NCI-H1092 (cell line): Measurements from ENCODE around the gene ZC3H18.

Experiments
- DNase-seq: peaks from one replicate; lab custom pipeline; 2025; lab: John Stamatoyannopoulos, UW

Gene ZC3H18

GRCh38 chr16:88569985-88570690 is at the start of gene ZC3H18:
TSS of gene ZC3H18 (plus strand) at chr16:88570403. CDS start at chr16:88577124, 6,721 bp downstream.
- peak; percentile 93 for DNase-seq

GRCh38 chr16:88521674-88522073 is 48.5 kb upstream of the ZC3H18 start:
- no peak for DNase-seq

- DNase-seq, result no peak
Observed at GRCh38 chr16:88522276-88522949, 47.8 kb upstream of the ZC3H18 start.

GRCh38 chr16:88523309-88524161 is 46.7 kb upstream of the ZC3H18 start:
- DNase-seq, result no peak

GRCh38 chr16:88524274-88524972 is 45.8 kb upstream of the ZC3H18 start:
- no peak for DNase-seq

GRCh38 chr16:88524973-88525662 is 45.1 kb upstream of the ZC3H18 start:
- DNase-seq, result no peak

GRCh38 chr16:88525663-88525990 is 44.6 kb upstream of the ZC3H18 start:
- DNase-seq, result no peak

GRCh38 chr16:88526008-88526905 is 43.9 kb upstream of the ZC3H18 start:
- DNase-seq, result no peak

GRCh38 chr16:88526906-88527185 is 43.4 kb upstream of the ZC3H18 start:
- no peak for DNase-seq

- DNase-seq, result peak; percentile 32
Observed at GRCh38 chr16:88527186-88527936, 42.8 kb upstream of the ZC3H18 start.

GRCh38 chr16:88527937-88528743 is 42.1 kb upstream of the ZC3H18 start:
- no peak for DNase-seq

GRCh38 chr16:88528902-88529318 is 41.3 kb upstream of the ZC3H18 start:
- DNase-seq, result no peak

- no peak for DNase-seq
Observed at GRCh38 chr16:88529596-88529995, 40.6 kb upstream of the ZC3H18 start.

GRCh38 chr16:88530051-88530857 is 39.9 kb upstream of the ZC3H18 start:
- no peak for DNase-seq

GRCh38 chr16:88530858-88531203 is 39.4 kb upstream of the ZC3H18 start:
- no peak for DNase-seq

GRCh38 chr16:88531346-88531745 is 38.9 kb upstream of the ZC3H18 start:
- DNase-seq, result no peak

- no peak for DNase-seq
Observed at GRCh38 chr16:88531931-88532433, 38.2 kb upstream of the ZC3H18 start.
